Fibroblast of gingiva (primary cell): ENCODE data around the gene SAP30.

ENCODE experiments used
- DNase-seq: peaks from one replicate; pipeline ENCODE4 v3.0.0-alpha.2; 2011; ENCODE audit warnings: low read depth

SAP30 gene

GRCh38 chr4:173415885-173416653 lies 45.3 kb downstream of the SAP30 start:
- no peak for DNase-seq

- no peak for DNase-seq
Observed at GRCh38 chr4:173417833-173418232, 47.1 kb downstream of the SAP30 start.

GRCh38 chr4:173418639-173419038 lies 47.9 kb downstream of the SAP30 start:
- no peak for DNase-seq

- DNase-seq: peak; percentile 11
Observed at GRCh38 chr4:173420324-173420752, 49.6 kb downstream of the SAP30 start.

- DNase-seq: no peak
Observed at GRCh38 chr4:173420801-173421200, 50.0 kb downstream of the SAP30 start.

GRCh38 chr4:173424899-173425805 lies 54.4 kb downstream of the SAP30 start:
- DNase-seq: peak; percentile 89

GRCh38 chr4:173426064-173426463 lies 55.3 kb downstream of the SAP30 start:
- DNase-seq: no peak
